CD4-positive, alpha-beta T cell treated with Interleukin-1 beta for 1 hour (primary cell): ENCODE measurements around the gene RAB3IL1.

Source experiments
- DNase-seq, 2 donors: peaks; one replicate each; pipeline ENCODE4 v3.0.0-alpha.2; 2020 to 2022

The RAB3IL1 gene

GRCh38 chr11:61863548-61864081 is 53.8 kb downstream of the RAB3IL1 start:
- no peak for DNase-seq

GRCh38 chr11:61862714-61863547 is 54.4 kb downstream of the RAB3IL1 start:
- DNase-seq = no peak

DNA sequence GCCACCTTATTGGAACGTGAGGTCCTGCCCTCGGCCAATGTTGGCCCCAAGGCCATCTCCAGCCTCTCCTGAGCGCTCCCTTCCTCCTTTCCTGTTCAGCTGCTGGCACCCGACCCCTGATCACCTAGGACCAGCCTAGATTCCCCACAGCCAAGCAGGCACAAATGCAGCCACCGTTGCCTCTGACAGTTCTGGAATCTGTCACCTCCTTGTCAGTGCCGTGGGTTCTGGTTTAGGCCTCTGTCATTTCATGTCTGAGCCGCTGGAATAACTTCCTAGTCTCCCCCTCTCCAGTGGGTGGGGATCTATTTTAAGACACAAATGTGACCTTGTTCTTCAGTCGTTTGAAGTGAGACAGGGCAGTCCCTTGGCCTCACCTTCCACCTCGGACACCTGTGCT is 55.7 kb downstream of the RAB3IL1 start:
- no peak for DNase-seq

GRCh38 chr11:61860054-61860903 is 57.1 kb downstream of the RAB3IL1 start:
- DNase-seq = no peak

GRCh38 chr11:61855939-61856680 is 61.3 kb downstream of the RAB3IL1 start:
- DNase-seq = no peak

DNA sequence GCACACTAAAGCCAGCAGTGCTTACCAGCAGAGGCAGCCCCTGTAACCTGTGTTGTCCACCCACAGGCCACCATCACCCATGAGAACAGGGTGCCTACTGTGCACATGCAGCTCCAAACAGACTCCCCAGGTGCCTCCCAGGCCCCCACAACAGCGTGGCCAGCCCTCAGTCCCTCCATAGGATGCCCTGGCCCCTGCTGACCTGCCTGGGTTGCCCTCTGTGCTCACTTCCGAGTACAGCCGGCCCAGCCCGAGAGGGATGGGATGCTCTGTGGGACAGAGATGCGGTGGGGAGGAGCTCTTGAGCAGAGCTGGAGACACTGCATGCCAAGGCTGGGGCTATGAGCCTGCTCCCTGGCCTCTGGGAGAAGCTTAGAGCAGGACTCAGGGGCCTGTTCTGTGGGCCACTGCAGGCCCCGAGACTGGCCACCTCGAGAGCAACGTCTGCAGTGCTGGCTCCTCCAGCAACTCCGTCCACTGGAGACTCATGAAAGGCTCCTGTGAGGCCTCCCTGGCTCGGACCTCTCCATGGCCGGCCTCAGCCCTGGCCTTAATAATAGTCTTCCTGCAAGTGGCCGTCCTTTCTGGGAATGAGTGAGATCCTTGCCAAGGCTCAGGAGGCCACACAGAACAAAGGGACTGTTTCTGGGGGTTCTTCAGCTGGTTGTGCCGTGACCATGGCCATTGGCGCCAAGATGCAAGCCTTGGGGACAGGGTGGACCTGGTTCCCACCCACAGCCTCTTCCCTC is 62.2 kb downstream of the RAB3IL1 start:
- DNase-seq = no peak

GRCh38 chr11:61854206-61854895 is 63.0 kb downstream of the RAB3IL1 start:
- DNase-seq = no peak

DNA sequence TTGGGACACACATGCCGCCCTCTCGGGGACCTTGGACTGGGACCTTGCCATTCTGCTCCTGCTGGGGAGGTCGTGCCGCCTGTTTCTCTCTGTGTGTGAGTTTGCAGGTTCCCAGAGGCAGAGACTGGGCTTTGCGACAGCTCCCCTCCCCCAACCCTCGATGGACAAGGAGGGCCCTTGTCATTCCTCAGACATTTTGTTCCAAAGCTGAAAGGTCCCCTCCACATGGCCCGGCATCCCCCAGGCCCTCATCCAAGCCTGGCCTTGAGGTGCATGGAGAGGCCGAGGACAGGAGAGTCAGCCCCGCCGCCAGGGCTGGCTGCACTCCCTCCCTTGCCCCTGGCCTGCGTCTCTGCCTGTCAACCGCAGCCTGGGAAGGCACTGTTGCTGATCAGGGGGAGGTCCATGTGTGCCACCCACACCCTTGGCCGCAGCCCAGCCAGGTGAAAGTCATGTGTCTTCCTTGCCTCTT is 63.6 kb downstream of the RAB3IL1 start:
- no peak for DNase-seq

- no peak for DNase-seq
Observed at GRCh38 chr11:61851900-61852295, 65.5 kb downstream of the RAB3IL1 start.

- DNase-seq = no peak
Observed at GRCh38 chr11:61851113-61851899, 66.1 kb downstream of the RAB3IL1 start.

- DNase-seq = no peak
Observed at GRCh38 chr11:61850687-61851086, 66.7 kb downstream of the RAB3IL1 start.

DNA sequence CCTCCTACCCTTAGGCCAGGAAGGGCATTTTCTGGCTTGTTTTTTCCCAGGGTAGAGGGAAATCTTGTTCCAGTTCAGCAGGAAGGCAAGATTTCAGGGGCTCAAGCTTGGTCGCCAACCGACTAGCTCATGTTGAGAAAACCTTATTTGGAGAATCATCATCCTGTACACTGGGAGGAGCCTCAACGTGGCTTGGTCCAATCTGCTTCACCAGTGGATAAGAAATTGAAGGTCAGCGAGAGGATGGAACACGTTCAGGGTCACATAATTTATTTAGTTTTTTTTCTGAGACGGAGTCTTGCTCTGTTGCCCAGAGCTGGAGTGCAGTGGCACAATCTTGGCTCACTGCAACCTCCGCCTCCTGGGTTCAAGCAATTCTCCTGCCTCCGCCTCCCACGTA is 68.7 kb downstream of the RAB3IL1 start:
- DNase-seq = no peak

GRCh38 chr11:61847914-61848581 is 69.3 kb downstream of the RAB3IL1 start:
- DNase-seq = no peak
